GM12878 (cell line): ENCODE data around the gene EEF1AKMT3. TPM values are rescaled to one million over a fixed set of nuclear protein-coding genes. Genes with fewer than 3 reads are reported as not detected.
A peak's percentile ranks its signal among the peaks of the same experiment; 100 is the strongest.

Experiments used
- BCL3 ChIP-seq: IDR thresholded peaks from 2 replicates; pipeline ENCODE4 v1.6.1; 2011; ENCODE audit warnings: borderline replicate concordance, low read depth, mild to moderate bottlenecking, moderate library complexity, low read length; ENCODE audit not compliant: insufficient read depth, poor library complexity, severe bottlenecking
- CEBPZ ChIP-seq: fragments of 150-350 bp; IDR thresholded peaks from 2 replicates; pipeline ENCODE4 v1.6.1; 2016; ENCODE audit warnings: low read depth, low read length
- CHD1 ChIP-seq: IDR thresholded peaks from 2 replicates; pipeline ENCODE4 v1.6.1; 2012; ENCODE audit warnings: low read depth, low read length, improper control_type of control experiment
- CREM ChIP-seq: IDR thresholded peaks from 2 replicates; pipeline ENCODE4 v1.6.1; 2014; ENCODE audit warnings: antibody characterized with exemption, low read depth
- E2F8 ChIP-seq: fragments of 450-650 bp; IDR thresholded peaks from 2 replicates; pipeline ENCODE4 v1.6.1; 2018; ENCODE audit warnings: mild to moderate bottlenecking, low read depth, moderate library complexity; ENCODE audit not compliant: partially characterized antibody
- KAT2A ChIP-seq: conservative IDR thresholded peaks from 2 replicates; pipeline ENCODE4 v1.6.1; 2011; ENCODE audit warnings: low read depth, low read length; ENCODE audit not compliant: control insufficient read depth
- PAX8 ChIP-seq: fragments of 450-650 bp; IDR thresholded peaks from 2 replicates; pipeline ENCODE4 v1.6.1; 2017; ENCODE audit warnings: mild to moderate bottlenecking, moderate library complexity
- PRDM15 ChIP-seq: fragments of 450-650 bp; formaldehyde crosslinking; IDR thresholded peaks from 2 replicates; pipeline ENCODE4 v1.4.0; 2020; ENCODE audit warnings: mild to moderate bottlenecking, moderate library complexity
- SMAD1 ChIP-seq: fragments of 450-650 bp; IDR thresholded peaks from 2 replicates; pipeline ENCODE4 v1.6.1; 2018; ENCODE audit warnings: mild to moderate bottlenecking, low read depth; ENCODE audit not compliant: partially characterized antibody
- SMARCA5 ChIP-seq: fragments of 450-650 bp; IDR thresholded peaks from 2 replicates; pipeline ENCODE4 v1.6.1; 2017; ENCODE audit warnings: mild to moderate bottlenecking
- USF1 ChIP-seq: IDR thresholded peaks from 2 replicates; pipeline ENCODE4 v1.6.1; 2011; ENCODE audit warnings: borderline replicate concordance, low read depth, mild to moderate bottlenecking, moderate library complexity, mixed read lengths, low read length; ENCODE audit not compliant: insufficient read depth; ENCODE audit errors: extremely low read length
- polyA plus RNA-seq, 11 experiments: library from polyadenylated mRNA; depleted of rRNA in 4 of 11; unstranded in 6 of 11; stranded (reverse) in 5 of 11; fragments of >200 nt; fragmentation: Nextera tagmentation in 4 of 11; fragmentation: Illumina TruSeq in 1 of 11; extraction: Ambion mirVana in 4 of 11; extraction: Trizol in 1 of 11; gene quantifications; 1 replicate in 1 of 11; 2 replicates in 10 of 11; pipeline versions ENCODE4 v1.2.1 to v1.2.3, GENCODE V29; 2011 to 2016; ENCODE audit warnings: inconsistent platforms in 2 of 11, missing spikeins in 2 of 11, low read depth in 1 of 11
- total RNA-seq, 4 experiments: library from RNA; depleted of rRNA in 3 of 4; stranded (reverse); fragments of >200 nt in 3 of 4; fragmentation: Illumina TruSeq in 1 of 4; extraction: Trizol in 1 of 4; gene quantifications; 2 replicates each; pipeline versions ENCODE4 v1.2.1 to v1.2.3, GENCODE V29; 2013 to 2021
- TF ChIP-seq, protein P1 (sequence below): IDR thresholded peaks from 2 replicates; pipeline ENCODE4 v1.6.1; 2011; ENCODE audit warnings: low read depth, mild to moderate bottlenecking, low read length, moderate library complexity, borderline replicate concordance; ENCODE audit errors: extremely low read depth

The EEF1AKMT3 gene
- total and polyA plus RNA-seq, 10 of the 15 experiments (the other 5 are each of a cell fraction or from before 2014, with no cell fraction given), result 1.2 to 8.2 (median 3.5) TPM

DNA sequence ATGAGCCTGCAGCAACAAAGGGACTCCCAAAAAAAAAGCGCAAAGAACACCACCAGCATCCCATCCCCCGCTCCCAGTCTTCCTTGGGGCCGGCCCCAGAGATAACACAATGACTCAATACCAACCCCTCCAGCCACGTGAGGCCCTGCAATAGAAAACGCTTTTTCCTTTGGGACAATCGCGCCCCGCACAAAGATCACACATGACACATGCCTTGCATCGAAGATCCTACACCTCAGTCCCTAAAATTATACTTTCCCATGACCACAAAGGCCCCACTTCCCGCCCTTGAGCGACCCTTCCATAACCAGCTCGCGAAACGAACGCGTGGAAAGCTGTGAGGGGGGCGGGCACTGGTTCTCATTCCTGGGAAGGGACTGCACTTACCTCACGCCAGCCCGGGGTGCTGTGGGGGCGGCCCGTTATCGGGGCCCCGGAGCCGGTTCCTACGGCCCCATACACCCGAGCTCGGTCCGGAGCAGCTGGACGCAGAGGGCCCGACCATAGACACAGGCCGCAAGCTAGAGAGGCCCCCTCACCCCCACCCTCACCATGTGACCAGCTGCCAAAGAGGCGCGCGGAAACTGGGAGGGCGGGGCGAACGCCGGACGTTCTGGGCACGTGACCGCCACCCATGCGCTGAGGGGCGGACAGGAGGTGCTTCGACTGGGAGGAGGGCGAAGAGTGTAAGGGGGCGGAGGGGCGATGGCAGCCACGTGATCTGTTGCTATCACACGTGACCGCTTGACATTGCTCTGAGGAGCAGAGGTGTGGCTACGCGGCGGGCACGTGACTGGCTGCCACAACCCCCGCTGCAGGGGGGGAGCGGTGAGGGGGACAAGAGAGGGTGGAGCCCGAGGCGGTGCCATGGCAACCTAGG, 20.4 kb upstream of the EEF1AKMT3 start, which contains the start of gene CDK4 (continued):
- TF ChIP-seq PRDM15 (CRISPR knock-in tag) (no peak), CREM (peak; percentile 84), CEBPZ (no peak), SMAD1 (no peak), SMARCA5 (no peak), USF1 (peak; percentile 99), CHD1 (0 out of 2 replicates have a peak, but pooled peaks have one; percentile 79), BCL3 (no peak), PAX8 (no peak), KAT2A (no peak), E2F8 (no peak)
- TF ChIP-seq, protein P1, sequence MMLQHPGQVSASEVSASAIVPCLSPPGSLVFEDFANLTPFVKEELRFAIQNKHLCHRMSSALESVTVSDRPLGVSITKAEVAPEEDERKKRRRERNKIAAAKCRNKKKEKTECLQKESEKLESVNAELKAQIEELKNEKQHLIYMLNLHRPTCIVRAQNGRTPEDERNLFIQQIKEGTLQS, result peak; percentile 98
